DND-41 (cell line): ENCODE measurements around the gene SLC12A5.

Source experiments
- EZH2 ChIP-seq: IDR thresholded peaks from 3 replicates; pipeline ENCODE4 v1.6.1; 2012; ENCODE audit warnings: borderline replicate concordance, low read depth, mild to moderate bottlenecking, moderate library complexity, low read length, inconsistent platforms; ENCODE audit not compliant: severe bottlenecking
- TF ChIP-seq, protein P1 (sequence below): IDR thresholded peaks from 2 replicates; pipeline ENCODE4 v1.5.1; 2012; ENCODE audit warnings: borderline replicate concordance, low read length, moderate library complexity, mild to moderate bottlenecking; ENCODE audit not compliant: poor library complexity, severe bottlenecking; ENCODE audit errors: extremely low read depth

DNA sequence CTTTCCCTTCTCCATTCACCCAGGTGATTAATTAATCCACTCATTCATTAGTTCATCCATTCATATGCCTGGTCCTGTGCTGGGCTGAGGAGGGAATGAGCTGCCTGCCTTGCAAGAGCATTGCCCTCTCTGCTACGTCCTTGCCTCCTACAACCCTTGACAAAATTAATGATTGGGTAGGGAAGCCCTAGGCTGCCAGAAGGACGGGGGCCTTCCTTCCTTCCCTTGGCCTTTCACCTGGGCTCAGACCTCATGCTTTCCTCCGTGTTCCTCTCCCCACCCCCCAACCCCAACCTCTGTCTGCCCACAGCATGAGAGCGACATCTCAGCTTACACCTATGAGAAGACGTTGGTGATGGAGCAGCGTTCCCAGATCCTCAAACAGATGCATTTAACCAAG lies 25.6 kb downstream of the SLC12A5 start:
- no peak for TF ChIP-seq EZH2
- TF ChIP-seq, protein P1, sequence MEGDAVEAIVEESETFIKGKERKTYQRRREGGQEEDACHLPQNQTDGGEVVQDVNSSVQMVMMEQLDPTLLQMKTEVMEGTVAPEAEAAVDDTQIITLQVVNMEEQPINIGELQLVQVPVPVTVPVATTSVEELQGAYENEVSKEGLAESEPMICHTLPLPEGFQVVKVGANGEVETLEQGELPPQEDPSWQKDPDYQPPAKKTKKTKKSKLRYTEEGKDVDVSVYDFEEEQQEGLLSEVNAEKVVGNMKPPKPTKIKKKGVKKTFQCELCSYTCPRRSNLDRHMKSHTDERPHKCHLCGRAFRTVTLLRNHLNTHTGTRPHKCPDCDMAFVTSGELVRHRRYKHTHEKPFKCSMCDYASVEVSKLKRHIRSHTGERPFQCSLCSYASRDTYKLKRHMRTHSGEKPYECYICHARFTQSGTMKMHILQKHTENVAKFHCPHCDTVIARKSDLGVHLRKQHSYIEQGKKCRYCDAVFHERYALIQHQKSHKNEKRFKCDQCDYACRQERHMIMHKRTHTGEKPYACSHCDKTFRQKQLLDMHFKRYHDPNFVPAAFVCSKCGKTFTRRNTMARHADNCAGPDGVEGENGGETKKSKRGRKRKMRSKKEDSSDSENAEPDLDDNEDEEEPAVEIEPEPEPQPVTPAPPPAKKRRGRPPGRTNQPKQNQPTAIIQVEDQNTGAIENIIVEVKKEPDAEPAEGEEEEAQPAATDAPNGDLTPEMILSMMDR = no peak
